GM19239 (cell line): ENCODE data around the gene KRT76.

Experiments
- DNase-seq: peaks from one replicate; pipeline ENCODE4 v3.0.0; 2011; ENCODE audit warnings: low spot score; ENCODE audit not compliant: insufficient read length
- FAIRE-seq: peaks from 2 replicates; lab custom pipeline; 2011; peaks lifted over from hg19 to GRCh38; lab: Jason Lieb, UNC

The KRT76 gene

DNA sequence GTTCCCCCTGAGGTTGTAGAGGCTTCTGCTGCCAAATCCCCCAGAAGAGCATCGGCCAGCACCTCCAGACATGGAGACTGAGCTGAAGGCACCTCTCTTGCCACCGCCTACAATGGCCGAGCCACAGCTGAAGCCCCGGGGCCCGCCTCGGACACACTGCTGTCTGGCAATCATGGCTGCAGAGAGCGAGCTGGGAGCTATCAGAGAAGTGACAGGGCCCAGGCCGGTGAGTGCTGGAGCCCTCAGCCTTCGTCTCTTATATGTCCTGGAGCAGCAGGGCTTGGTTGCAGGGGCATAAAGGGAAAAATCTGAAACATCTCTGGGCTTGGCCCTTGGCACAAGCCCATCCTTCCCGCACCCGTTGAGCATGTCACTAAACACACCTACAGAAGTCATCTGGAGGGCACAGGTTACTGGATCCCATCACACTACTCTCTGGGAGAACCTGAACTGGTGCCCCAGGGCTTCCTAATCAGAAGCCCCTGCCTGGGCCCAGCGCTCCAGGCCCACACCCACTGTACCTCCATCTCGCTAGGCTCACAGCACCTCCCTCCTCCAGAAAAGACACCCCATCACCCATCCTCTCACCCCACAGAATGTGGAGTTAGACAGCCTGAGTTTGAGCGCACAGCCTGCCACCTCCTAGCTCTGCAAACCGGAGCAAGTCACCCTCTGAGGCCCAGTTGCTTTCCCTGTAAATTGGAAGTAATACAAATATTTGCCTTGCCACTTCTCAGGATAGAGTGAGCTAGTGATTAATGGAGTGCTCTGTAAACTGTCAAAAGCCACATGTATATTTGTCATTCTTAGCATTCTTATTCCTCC lies 37.0 kb upstream of the KRT76 start, which contains the start of gene KRT4:
Gene KRT4 (minus strand): TSS at position 232 of the 825 bp plus-strand sequence. CDS start 58 bp downstream, at position 174.
- DNase-seq (no peak), FAIRE-seq (no peak)

DNA sequence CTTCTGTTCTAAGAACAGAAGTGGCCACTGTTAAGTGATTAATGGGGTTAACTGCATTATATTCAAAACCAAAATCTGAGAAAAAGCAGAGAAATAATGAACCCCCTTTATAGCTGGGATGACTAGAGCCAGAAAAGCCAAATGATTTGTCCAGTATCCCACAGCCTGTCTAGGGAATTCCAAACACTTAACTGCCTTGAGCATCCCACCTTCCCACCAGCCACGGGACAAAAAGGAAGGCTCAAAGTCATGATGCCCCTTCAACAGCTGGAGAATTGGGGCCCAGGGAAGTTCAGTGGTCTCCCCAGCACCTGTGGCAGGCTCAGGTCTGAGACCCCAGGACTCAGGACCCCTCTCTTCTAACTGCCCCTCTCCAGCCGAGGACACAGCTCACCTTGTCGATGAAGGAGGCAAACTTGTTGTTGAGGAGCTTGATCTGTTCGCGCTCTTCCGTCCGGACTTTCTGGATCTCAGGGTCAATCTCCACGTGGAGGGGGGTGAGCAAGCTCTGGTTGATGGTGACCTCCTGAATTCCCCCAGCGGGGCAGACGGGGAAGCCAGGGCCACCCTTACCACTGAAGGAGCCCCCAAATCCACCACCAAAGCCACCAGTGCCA lies 36.2 kb upstream of the KRT76 start:
- FAIRE-seq, result no peak
- DNase-seq, result no peak

DNA sequence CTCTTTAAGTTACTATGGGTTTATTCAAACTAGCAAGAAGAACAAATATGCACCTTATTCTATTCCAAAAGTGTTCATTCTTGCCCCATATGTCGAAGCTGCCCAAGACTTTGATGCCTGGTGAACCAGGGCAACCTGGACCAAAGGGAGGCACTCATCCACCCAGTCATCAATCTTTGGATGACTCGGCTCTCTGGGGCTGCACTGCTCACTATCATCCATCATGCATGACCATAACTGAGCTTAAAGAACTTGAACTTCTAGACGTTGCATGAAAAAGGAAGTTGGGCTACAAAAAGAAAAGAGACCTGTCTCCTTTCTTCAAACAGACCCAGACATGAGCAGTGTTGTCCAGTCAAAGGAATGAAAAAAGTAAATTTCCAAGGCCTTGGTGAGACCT lies 35.6 kb upstream of the KRT76 start:
- no peak for DNase-seq
- no peak for FAIRE-seq

DNA sequence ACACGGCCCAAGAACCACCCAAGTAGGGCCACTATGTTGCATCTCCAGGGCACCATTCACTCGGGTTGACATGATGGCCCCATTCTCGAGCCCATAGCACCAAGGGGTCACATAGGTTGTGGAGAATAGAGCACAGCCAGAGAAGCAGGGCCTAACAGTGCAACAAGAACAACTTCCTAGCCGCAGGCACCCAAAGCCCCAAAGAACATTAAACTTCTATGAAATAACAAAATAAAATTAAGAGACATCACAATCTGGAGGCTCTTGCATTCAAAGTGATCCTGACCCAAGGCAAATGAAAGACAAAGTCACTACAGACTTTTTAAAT lies 34.9 kb upstream of the KRT76 start:
- no peak for DNase-seq
- FAIRE-seq, result no peak

DNA sequence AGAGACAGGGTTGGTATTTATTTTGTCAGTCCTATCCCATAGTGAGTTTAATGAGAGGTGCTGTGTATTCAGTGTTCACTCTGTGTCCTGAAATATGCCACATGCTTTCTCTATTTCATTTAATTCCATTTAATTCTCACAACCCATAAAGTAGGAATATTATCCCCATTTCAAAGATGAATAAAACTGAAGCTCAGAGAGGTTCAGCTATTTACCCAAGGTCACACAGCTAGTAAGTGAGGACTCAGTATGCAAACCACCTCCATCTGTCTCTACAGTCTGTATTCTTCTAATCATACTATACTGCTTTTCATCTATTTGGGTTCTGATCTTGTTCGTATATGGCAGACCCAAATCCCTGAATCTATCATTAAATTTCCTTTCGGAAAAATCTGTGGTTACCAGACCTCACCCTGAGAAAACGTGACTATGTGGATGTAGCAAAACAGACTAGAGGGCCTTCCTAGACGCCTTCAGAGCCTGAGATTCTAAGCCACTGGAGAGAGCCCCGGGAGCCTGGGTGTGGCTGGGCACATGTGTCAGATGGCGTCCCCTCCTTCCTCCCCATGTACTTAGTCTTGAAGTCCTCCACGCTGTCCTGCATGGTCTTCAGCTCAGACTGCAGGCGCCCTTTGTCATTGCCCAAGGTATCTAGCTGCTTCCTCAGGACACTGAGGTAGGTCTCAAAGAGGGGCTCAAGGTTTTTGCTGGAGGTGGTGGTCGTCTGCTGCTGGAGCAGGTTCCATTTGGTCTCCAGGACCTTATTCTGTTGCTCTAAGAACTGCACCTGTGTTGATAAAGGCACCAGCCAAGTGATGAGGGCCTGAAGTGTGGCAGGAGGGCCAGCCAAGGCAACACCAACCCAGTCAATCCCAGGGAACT lies 34.3 kb upstream of the KRT76 start:
- no peak for FAIRE-seq
- no peak for DNase-seq

DNA sequence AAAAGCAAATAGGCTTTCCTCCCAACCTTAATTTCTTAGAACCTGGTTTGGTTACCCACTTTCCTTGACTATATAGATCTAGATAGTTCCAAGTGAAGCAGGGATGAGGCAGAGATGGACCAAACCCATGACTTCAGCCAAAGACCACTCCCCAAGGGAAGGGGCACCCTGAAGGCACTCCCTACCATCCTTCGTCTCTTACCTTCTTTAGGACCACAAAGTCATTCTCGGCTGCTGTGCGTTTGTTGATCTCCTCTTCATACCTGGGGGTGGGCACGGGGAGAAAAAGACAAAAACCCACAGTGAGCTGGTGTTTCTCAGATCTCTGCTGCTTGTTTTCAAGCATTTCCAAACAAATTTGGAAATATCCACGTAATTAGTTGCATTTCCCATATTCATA lies 33.4 kb upstream of the KRT76 start:
- FAIRE-seq (no peak), DNase-seq (no peak)

DNA sequence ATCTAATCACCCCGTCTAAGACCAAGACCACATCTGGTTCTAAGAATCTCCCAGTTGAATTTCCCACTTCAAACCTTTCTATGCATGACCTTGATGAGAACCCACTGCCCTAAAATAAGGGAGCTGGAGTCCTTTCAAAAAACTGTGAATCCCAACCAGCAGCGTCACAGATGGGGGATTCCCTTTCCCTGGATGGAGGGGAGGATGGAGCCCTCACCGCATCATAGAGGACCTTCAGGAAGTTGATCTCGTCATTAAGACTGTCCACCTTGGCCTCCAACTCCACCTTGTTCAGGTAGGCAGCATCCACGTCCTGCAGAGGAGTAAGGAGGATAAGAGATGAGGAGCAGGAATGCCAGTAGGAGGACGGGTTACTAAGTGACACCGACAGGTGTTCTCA lies 32.0 kb upstream of the KRT76 start:
- DNase-seq, result no peak
- no peak for FAIRE-seq

DNA sequence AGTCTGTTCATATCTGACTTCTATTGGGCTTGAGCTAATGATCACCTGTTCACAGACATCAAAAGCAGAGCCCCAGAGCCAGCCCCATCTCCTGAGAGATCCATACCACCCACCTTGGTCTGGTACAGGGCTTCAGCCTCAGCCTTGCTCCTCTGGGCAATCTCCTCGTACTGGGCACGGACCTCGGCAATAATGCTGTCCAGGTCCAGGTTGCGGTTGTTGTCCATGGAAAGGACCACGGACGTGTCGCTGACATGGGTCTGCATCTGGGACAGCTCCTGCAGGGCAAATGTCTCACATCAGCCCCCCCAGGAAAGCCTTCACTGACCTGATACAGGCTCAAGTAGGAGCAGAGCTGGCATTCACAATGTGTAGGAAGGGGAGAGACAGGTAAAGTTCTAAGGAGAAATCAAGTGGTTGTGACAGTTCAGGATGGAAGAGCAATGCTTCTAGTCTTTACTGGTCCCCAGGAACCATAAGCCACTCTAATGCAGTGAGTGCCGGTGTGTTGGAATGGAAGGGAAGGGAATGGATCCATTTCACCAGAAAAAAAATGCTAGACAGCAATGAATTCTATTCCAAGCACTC lies 31.5 kb upstream of the KRT76 start:
- DNase-seq (no peak), FAIRE-seq (no peak)

DNA sequence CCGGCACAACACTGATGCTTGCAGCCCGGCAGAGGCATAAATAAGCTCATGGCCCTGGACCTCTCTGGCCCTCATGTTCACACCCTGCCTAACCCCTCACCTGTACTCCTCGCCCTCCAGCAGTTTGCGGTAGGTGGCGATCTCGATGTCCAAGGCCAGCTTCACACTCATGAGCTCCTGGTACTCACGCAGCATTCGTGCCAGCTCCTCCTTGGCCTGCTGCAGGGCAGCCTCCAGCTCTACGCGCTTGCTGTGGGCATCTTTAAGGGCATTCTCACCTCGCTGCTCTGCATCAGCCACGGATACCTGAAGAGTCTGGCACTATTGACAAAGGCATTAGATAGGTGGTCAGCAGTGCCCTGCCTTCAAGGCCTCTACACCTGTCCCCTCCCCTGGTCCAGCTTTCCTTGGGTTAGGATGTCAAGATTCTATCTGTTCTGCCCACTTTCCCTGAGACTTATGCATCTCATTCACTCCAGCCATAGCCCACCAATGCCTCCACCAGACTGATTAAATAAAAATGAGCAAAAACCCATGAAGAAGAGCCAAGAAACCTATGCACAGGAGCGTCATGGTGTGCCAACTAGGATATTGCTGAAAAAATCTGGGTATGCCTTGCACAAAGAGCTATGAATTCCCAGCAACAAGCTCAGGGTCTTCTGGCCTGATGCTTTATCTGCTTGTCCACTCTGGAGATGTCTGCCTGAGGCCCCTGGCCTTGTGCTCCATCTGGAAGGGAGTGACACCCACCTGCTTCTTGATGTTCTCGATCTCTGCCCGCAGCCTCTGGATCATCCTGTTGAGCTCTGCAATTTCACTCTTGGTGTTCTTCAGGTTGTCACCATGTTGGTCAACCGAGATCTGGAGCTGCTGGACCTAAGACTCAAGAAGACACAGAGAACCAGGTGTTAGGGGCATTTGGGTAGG lies 30.7 kb upstream of the KRT76 start:
- FAIRE-seq, result no peak
- DNase-seq, result no peak

DNA sequence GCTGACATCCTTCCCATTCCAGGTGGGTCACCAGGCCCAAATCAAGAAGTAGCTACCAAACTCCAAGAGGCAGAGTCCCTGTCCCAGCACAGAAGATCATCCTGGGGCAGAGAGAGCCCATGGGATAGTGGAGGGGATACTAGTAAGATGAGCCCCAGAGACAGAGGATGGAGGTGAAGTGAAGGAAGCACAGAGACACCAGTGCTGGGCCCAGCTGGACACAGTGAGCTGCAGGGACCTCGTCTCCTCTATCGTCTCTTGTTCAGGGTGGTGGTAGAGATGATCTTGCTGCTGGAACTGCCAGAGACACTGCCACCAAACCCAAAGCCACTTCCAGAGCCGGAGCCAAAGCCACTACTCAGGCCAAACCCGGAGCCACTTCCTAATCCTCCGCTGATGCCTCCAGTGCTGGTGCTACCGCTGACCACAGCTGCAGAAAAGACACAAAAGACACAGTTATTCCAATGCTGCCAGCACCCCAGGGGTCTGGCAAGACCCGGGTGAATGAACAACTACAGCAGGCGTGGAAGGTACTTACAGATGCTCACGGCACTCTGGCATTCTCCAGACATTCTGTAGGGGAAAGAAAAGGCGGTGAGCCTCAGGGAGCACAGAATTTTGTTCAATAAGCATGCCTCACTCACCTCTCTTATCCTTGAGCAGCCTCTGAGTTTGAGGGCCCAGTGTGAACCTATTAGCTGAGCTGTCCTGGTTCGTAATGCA lies 29.8 kb upstream of the KRT76 start:
- DNase-seq (no peak), FAIRE-seq (no peak)

DNA sequence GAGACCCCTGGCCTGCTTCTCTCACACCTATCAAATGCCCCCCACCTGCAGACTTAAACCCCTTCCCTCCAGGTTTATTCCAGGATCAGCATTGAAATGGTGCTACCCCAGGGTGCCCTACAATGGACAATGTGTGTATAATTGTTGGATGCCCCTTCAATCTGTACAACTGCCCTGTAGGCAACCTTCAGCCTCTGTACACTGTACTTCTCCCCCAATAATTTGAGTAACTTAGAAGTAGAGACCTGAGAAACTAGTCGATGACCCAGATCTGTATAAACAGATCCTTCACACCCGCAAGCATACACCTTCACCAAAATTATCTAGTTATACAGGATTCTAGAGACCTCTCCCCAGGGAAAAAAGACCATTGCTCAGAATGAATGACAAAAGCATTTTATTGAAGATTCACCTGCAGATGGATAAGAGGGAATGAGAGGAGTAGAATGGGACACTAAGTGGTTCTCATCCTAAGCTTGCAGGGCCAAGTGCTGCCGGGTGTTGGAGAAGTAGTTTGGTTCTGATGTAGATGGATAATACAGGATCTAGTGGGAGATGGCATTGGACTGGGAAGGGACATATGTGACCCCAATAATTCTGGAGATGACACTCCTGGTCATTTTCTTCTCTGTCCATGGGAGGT lies 29.1 kb upstream of the KRT76 start:
- no peak for FAIRE-seq
- DNase-seq, result no peak

DNA sequence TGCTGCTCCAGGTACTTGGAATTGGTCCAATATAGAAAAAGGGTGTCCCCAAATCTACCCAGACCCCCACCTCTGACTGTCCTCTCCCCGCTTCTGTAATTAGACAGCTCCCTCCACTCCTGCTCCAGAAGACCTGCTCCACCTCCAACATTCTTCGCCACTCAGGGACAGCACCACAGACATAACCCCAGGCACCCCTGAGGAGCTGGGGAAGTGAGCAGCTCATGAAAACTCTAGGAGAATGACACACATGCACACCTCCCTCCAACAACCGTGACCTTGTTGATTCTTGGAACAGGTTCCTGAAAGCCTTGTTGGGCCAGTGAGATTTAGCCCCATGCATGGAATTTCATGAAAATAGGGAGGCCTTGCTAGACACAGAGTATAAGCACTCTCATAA lies 28.6 kb upstream of the KRT76 start:
- FAIRE-seq, result no peak

DNA sequence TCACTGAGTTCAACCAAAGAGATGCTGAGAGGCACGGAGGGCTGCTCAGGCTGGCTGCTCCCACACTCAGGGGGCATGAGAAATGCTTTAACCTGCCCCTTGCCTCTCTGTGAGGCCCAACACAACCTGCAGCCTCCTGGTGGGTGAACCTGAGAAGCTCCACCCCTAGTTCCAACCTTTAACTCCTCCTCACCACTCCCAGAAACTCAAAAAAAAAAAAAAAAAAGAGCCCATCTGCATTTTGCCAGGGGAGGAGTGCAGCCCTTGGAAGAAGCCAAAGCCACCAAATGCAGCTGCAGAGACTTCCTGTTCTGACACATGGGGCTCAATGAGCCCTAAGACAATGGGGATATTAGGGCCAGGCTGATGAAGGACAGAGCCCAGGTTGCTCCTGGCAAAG lies 27.9 kb upstream of the KRT76 start:
- DNase-seq, result no peak
- no peak for FAIRE-seq

More for the DNA sequence above, 28.6 kb upstream of the KRT76 start:
- DNase-seq, result no peak

DNA sequence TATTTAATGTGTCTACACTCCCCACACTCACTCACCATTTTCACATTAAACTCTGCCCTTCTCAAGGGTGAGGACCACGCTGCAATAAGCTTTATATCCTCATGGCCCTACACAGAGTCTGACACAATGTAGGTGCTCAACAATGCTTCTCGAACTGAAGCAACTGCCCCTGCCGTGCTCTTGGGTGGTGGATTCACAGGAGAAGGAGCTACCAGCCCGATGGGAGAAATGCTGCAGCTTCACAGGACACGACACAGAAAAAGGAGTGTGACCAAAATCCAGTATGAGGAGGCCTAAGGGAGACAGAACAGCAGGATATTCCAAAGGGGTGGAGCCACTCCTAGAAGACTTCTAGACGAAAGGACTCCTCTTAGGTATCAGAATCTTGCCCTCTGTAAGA lies 25.3 kb upstream of the KRT76 start:
- no peak for FAIRE-seq
- DNase-seq, result no peak

DNA sequence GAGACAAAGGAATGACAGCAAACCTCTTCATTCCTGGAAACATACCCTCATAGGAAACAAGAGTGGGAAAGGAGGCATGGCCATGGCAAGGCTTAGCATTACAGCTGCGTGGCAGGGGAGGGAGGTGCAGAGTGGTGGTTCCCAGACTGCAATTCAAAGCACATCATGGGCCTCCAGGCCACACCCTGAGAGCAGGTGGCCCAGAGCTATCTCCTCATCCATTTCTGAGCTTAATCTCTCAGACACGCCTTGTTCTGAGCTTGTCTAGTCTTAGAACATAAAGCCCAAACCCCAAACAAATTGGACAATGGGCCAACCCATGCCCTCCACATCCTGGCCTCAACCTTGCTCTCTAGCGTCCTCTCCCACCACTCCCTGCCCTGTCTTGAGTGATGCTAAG lies 24.6 kb upstream of the KRT76 start:
- FAIRE-seq (no peak), DNase-seq (no peak)

DNA sequence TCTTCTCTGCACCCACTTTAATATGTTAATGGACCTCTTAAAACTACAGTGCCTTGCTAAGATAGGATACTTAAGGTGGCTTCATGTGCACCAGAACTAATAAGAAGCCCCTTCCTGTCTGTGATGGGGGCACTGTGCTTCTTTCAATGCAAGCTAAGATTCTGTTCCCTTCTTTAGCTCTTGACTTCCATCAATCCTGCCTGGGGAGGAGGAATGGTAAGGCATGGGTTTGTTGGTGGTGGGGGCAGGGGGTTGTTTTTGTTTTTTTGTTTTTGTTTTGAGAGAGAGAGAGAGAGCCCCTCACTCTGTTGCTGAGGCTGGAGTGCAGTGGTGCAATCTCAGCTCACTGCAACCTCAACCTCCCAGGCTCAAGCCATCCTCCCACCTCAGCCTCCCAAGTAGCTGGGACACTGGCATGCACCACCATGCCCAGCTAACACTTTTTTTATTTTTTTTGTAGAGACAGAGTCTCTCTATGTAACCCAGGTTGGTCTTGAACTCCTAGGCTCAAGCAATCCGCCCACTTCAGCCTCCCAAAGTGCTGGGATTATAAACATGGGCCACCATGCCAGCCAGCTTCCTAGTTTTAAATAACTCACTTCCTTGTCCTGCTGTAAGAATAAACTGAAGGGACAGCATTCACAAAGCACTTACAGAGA lies 23.2 kb upstream of the KRT76 start:
- DNase-seq, result no peak
- FAIRE-seq, result no peak

DNA sequence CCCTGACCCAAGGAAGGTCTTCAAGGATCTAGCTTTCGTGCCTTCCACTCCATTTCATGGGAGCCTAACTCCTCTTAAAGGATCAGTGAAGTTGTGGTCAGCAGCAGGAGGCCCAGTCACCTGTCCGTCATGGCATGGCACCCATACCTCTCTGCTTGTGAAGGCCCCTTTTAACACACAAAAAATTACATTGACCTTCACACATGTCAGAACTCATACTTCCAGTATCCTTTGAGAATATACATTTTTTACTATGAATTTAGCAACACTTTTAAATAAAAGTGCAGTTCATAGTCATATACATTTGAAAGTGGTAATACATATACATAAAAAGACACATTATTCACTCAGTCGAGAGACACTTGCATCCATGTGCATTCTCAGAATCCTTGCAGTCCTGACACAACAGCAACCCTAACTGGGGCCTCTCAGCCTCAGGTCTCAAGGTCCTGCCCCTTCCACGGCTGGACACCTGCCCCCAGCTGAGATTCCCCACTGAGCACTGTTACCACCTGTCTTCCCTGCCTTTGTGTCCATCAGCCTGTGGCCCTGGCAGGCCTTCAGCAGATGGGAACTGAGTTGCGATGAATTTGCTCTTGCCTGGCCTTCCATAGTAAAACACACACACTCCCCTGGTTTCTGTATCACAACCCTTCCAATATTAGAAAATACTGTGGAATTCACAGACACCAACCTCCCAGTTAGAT lies 22.5 kb upstream of the KRT76 start:
- FAIRE-seq (no peak), DNase-seq (no peak)
